H1 (cell line): ENCODE measurements around the gene PNISR. TPM values are rescaled to one million over a fixed set of nuclear protein-coding genes. Genes with fewer than 3 reads are reported as not detected.

ENCODE experiments used
- CTCF ChIA-PET: fragments of 300-600 bp; sonication (Branson Sonifier 250); formaldehyde crosslinking; loops from one replicate; lab custom pipeline; 2021; ENCODE audit not compliant: partially characterized antibody; lab: Charles Lee
- POLR2A ChIA-PET: fragments of 300-600 bp; sonication (Branson Sonifier 250); formaldehyde crosslinking; loops from one replicate; lab custom pipeline; 2021; ENCODE audit warnings: inconsistent platforms; ENCODE audit not compliant: partially characterized antibody; lab: Charles Lee
- DNase-seq, 2 experiments: peaks; one replicate each; pipeline versions ENCODE4 v3.0.0 to v3.0.0-alpha.2; 2010 to 2022; ENCODE audit warnings: low spot score in 2 of 2, low read depth in 1 of 2, mixed read lengths in 1 of 2
- FAIRE-seq: peaks from 2 replicates; lab custom pipeline; 2011; peaks lifted over from hg19 to GRCh38; lab: Jason Lieb, UNC
- H2AFZ ChIP-seq: 2 replicates; pipeline ENCODE4 v1.8.1; 2012; ENCODE audit warnings: low read length, inconsistent platforms
- H2AK5ac ChIP-seq: 2 replicates; pipeline ENCODE4 v1.6.1; 2013; ENCODE audit warnings: low read depth, low read length
- H2BK120ac ChIP-seq: replicated peaks from 2 replicates; pipeline ENCODE3; 2013; ENCODE audit warnings: low read depth, low read length, inconsistent platforms
- H2BK12ac ChIP-seq: 2 replicates; pipeline ENCODE4 v1.6.1; 2013; ENCODE audit warnings: low read depth, low read length
- H2BK15ac ChIP-seq: 2 replicates; pipeline ENCODE4 v1.6.1; 2013; ENCODE audit warnings: low read length
- H2BK20ac ChIP-seq: 2 replicates; pipeline ENCODE4 v1.6.1; 2013; ENCODE audit warnings: low read length
- H2BK5ac ChIP-seq: 2 replicates; pipeline ENCODE4 v1.6.1; 2013; ENCODE audit warnings: low read depth, low read length
- H3K14ac ChIP-seq: 2 replicates; pipeline ENCODE4 v1.6.1; 2013; ENCODE audit warnings: inconsistent platforms; ENCODE audit not compliant: insufficient read length
- H3K18ac ChIP-seq: 2 replicates; pipeline ENCODE4 v1.6.1; 2013; ENCODE audit warnings: low read length; ENCODE audit errors: extremely low read depth
- H3K23ac ChIP-seq: 2 replicates; pipeline ENCODE4 v1.6.1; 2013; ENCODE audit warnings: inconsistent platforms; ENCODE audit not compliant: insufficient read length
- H3K23me2 ChIP-seq: 2 replicates; pipeline ENCODE4 v1.6.1; 2013; ENCODE audit warnings: low read depth, low read length
- H3K27ac ChIP-seq: 2 replicates; pipeline ENCODE4 v1.6.1; 2011; ENCODE audit warnings: low read depth, low read length, inconsistent platforms
- H3K27me3 ChIP-seq, 4 experiments: replicated peaks in 1 of 4; 1 replicate in 1 of 4; 2 replicates in 3 of 4; pipeline versions ENCODE4 v1.6.1 to v1.8.1; 2011 to 2013; ENCODE audit warnings: low read length in 3 of 4, mild to moderate bottlenecking in 3 of 4, inconsistent platforms in 2 of 4, mixed read lengths in 2 of 4, moderate library complexity in 1 of 4; ENCODE audit not compliant: control insufficient read depth in 3 of 4, insufficient read depth in 3 of 4; ENCODE audit errors: extremely low read depth in 1 of 4
- H3K36me3 ChIP-seq, 4 experiments: 2 replicates each; pipeline versions ENCODE4 v1.6.1 to v1.8.1; 2011 to 2013; ENCODE audit warnings: mild to moderate bottlenecking in 4 of 4, low read length in 3 of 4, moderate library complexity in 2 of 4, control low read depth in 1 of 4, inconsistent platforms in 1 of 4; ENCODE audit not compliant: insufficient read depth in 4 of 4, control insufficient read depth in 2 of 4
- H3K4ac ChIP-seq: replicated peaks from 2 replicates; pipeline ENCODE3; 2013; ENCODE audit warnings: low read length, low read depth, mixed read lengths, inconsistent platforms; ENCODE audit not compliant: insufficient read length
- H3K4me1 ChIP-seq, 4 experiments: replicated peaks in 1 of 4; 1 replicate in 1 of 4; 2 replicates in 3 of 4; pipeline versions ENCODE4 v1.6.1 to v1.8.1; 2011 to 2013; ENCODE audit warnings: low read length in 3 of 4, inconsistent platforms in 2 of 4, mixed read lengths in 1 of 4; ENCODE audit not compliant: insufficient read depth in 4 of 4, control insufficient read depth in 3 of 4
- H3K4me2 ChIP-seq, 2 experiments: 2 replicates each; pipeline versions ENCODE4 v1.6.1 to v1.8.1; 2011 to 2013; ENCODE audit warnings: low read depth in 2 of 2, low read length in 2 of 2, control low read depth in 1 of 2, inconsistent platforms in 1 of 2, mild to moderate bottlenecking in 1 of 2; ENCODE audit not compliant: insufficient read depth in 1 of 2
- H3K4me3 ChIP-seq, 4 experiments: fragments of 200-600, 300-600 bp in 1 of 4; sonication (generic), shearing (Covaris generic), sonication (Bioruptor Twin) in 1 of 4; 2 replicates each; pipeline versions ENCODE4 v1.5.1 to v1.8.1; 2011 to 2016; ENCODE audit warnings: low read length in 4 of 4, low read depth in 3 of 4, control low read depth in 2 of 4, inconsistent platforms in 2 of 4, mild to moderate bottlenecking in 2 of 4, mixed read lengths in 1 of 4, moderate library complexity in 1 of 4; ENCODE audit not compliant: insufficient read depth in 2 of 4; ENCODE audit errors: extremely low read depth in 1 of 4
- H3K56ac ChIP-seq: replicated peaks from 2 replicates; pipeline ENCODE3; 2013; ENCODE audit warnings: low read depth, mild to moderate bottlenecking, mixed read lengths, low read length, inconsistent platforms; ENCODE audit not compliant: insufficient read length
- H3K79me1 ChIP-seq: 2 replicates; pipeline ENCODE4 v1.6.1; 2013; ENCODE audit warnings: low read depth, low read length, control low read depth
- H3K79me2 ChIP-seq, 2 experiments: 2 replicates each; pipeline versions ENCODE4 v1.6.1 to v1.8.1; 2012 to 2013; ENCODE audit warnings: low read length in 2 of 2, mild to moderate bottlenecking in 2 of 2, inconsistent platforms in 1 of 2; ENCODE audit not compliant: insufficient read depth in 2 of 2, control insufficient read depth in 1 of 2
- H3K9ac ChIP-seq, 4 experiments: replicated peaks in 1 of 4; 1 replicate in 1 of 4; 2 replicates in 3 of 4; pipeline versions ENCODE4 v1.6.1 to v1.8.1; 2011 to 2013; ENCODE audit warnings: low read depth in 3 of 4, low read length in 3 of 4, control low read depth in 2 of 4, mild to moderate bottlenecking in 2 of 4, moderate library complexity in 2 of 4, inconsistent platforms in 1 of 4; ENCODE audit errors: extremely low read depth in 1 of 4
- H3K9me3 ChIP-seq, 2 experiments: 2 replicates each; pipeline versions ENCODE4 v1.6.1 to v1.8.1; 2012 to 2013; ENCODE audit warnings: mild to moderate bottlenecking in 2 of 2, moderate library complexity in 2 of 2, control low read depth in 1 of 2, inconsistent platforms in 1 of 2, low read depth in 1 of 2, low read length in 1 of 2, mixed read lengths in 1 of 2; ENCODE audit not compliant: insufficient read depth in 2 of 2
- H4K20me1 ChIP-seq, 2 experiments: replicated peaks in 1 of 2; 2 replicates each; pipeline versions ENCODE3 to v1.8.1; 2011 to 2013; ENCODE audit warnings: inconsistent platforms in 2 of 2, low read length in 2 of 2, mild to moderate bottlenecking in 1 of 2; ENCODE audit not compliant: insufficient read depth in 2 of 2, control insufficient read depth in 1 of 2
- H4K5ac ChIP-seq: 2 replicates; pipeline ENCODE4 v1.6.1; 2013; ENCODE audit warnings: low read length, low read depth, mixed read lengths, inconsistent platforms; ENCODE audit not compliant: insufficient read length
- H4K8ac ChIP-seq: 2 replicates; pipeline ENCODE4 v1.8.0; 2013; ENCODE audit warnings: mild to moderate bottlenecking, moderate library complexity, low read length, inconsistent platforms; ENCODE audit not compliant: insufficient read depth; ENCODE audit errors: extremely low read depth
- H4K91ac ChIP-seq: replicated peaks from 2 replicates; pipeline ENCODE3; 2013; ENCODE audit warnings: low read length, mixed read lengths, inconsistent platforms; ENCODE audit not compliant: insufficient read length
- ASH2L ChIP-seq: fragments of 200-600, 300-600 bp; sonication (generic); IDR thresholded peaks from one replicate; pipeline ENCODE4 v1.7.1; 2017; ENCODE audit warnings: low read length
- CEBPB ChIP-seq: IDR thresholded peaks from 2 replicates; pipeline ENCODE4 v1.6.1; 2012; ENCODE audit warnings: low read depth, low read length
- CREB1 ChIP-seq: IDR thresholded peaks from 2 replicates; pipeline ENCODE4 v1.6.1; 2012; ENCODE audit warnings: inconsistent platforms
- CTCF ChIP-seq, 3 experiments: IDR thresholded peaks; 1 replicate in 2 of 3; 2 replicates in 1 of 3; pipeline versions ENCODE4 v1.5.1 to v1.6.1; 2011; ENCODE audit warnings: low read length in 3 of 3, mild to moderate bottlenecking in 3 of 3, inconsistent platforms in 2 of 3, low read depth in 1 of 3, moderate library complexity in 1 of 3; ENCODE audit not compliant: insufficient read depth in 1 of 3; ENCODE audit errors: control extremely low read depth in 1 of 3
- JUN ChIP-seq: IDR thresholded peaks from 2 replicates; pipeline ENCODE4 v1.6.1; 2011; ENCODE audit warnings: low read depth, mild to moderate bottlenecking, improper control_type of control experiment, low read length
- MAFK ChIP-seq: IDR thresholded peaks from 2 replicates; pipeline ENCODE4 v1.6.1; 2012; ENCODE audit warnings: low read depth, mild to moderate bottlenecking, improper control_type of control experiment, low read length
- RNF2 ChIP-seq: fragments of 200-900, 300-1000 bp; sonication (generic); IDR thresholded peaks from 2 replicates; pipeline ENCODE4 v1.7.1; 2016; ENCODE audit warnings: borderline replicate concordance, low read depth, mild to moderate bottlenecking, antibody characterized with exemption, low read length; ENCODE audit not compliant: poor library complexity, severe bottlenecking; ENCODE audit errors: missing control alignments
- SP2 ChIP-seq: IDR thresholded peaks from 2 replicates; pipeline ENCODE4 v1.6.1; 2012; ENCODE audit warnings: mild to moderate bottlenecking, low read length, inconsistent platforms
- SUZ12 ChIP-seq: fragments of 200-600 bp; sonication (generic); IDR thresholded peaks from 2 replicates; pipeline ENCODE4 v1.6.1; 2012; ENCODE audit warnings: mild to moderate bottlenecking, inconsistent platforms, low read length, moderate library complexity, mixed read lengths
- TAF1 ChIP-seq: IDR thresholded peaks from 2 replicates; pipeline ENCODE4 v1.6.1; 2011; ENCODE audit warnings: mild to moderate bottlenecking, low read depth, low read length
- TBP ChIP-seq: IDR thresholded peaks from 2 replicates; pipeline ENCODE4 v1.6.1; 2011; ENCODE audit warnings: low read depth, low read length, improper control_type of control experiment
- WGBS, 2 experiments: shearing (Covaris generic) in 1 of 2; methylation state at CpG; one replicate each; pipeline versions ENCODE4 v1.1.6 to v1.1.7; 2013 to 2015; ENCODE audit warnings: low lambda C conversion rate in 2 of 2, mixed read lengths in 2 of 2, inconsistent platforms in 1 of 2, low coverage in 1 of 2, missing lambda C conversion rate in 1 of 2; ENCODE audit not compliant: insufficient replicate concordance in 2 of 2, insufficient coverage in 1 of 2, insufficient read length in 1 of 2; ENCODE audit errors: extremely low coverage in 1 of 2, missing lambda C conversion rate in 1 of 2; 5-methylcytosine and 5-hydroxymethylcytosine counted together
- polyA plus RNA-seq, 7 experiments: library from polyadenylated mRNA; depleted of rRNA in 3 of 7; stranded (reverse) in 5 of 7; unstranded in 2 of 7; fragments of >200 nt in 5 of 7; fragments of 200-250 nt in 2 of 7; gene quantifications; 1 replicate in 5 of 7; 2 replicates in 1 of 7; 4 replicates in 1 of 7; pipeline versions ENCODE4 v1.2.1 to v1.2.3, GENCODE V29; 2011 to 2013; ENCODE audit warnings: missing spikeins in 2 of 7, mixed read lengths in 2 of 7
- total RNA-seq: library from RNA; stranded (reverse); fragmentation: NEBNext Ultra II Directional; extraction: Animal tissue kit (Norgen Biotek cat#: 25700); gene quantifications from 2 replicates; pipeline ENCODE4 v1.2.1, GENCODE V29; 2021

Gene PNISR
- total and polyA plus RNA-seq, 2 of the 8 experiments (the other 6 are each of a cell fraction or from before 2014, with no cell fraction given): 41.1 to 134 TPM

GRCh38 chr6:99402448-99402847, 22.7 kb downstream of the PNISR start:
- WGBS, 2 experiments: 92% methylated on average over 5 of the region's 5 CpGs; no CpG with 5 or more reads in 1 of the 2 experiments
- no peak overlapping the region for H2BK12ac ChIP-seq
- H4K8ac ChIP-seq: no peak overlapping the region
- H4K5ac ChIP-seq: no peak overlapping the region
- no peak overlapping the region for H3K56ac ChIP-seq
- no peak overlapping the region for H3K4me2 ChIP-seq
- no peaks in the 10 kb centered on the region for H4K20me1 ChIP-seq
- H2BK5ac ChIP-seq: no peak overlapping the region
- no peak overlapping the region for H3K23ac ChIP-seq
- DNase-seq (no peak), FAIRE-seq (no peak)
- H3K9ac ChIP-seq: no peak overlapping the region
- no peaks in the 10 kb centered on the region for H3K27me3 ChIP-seq
- TF ChIP-seq ASH2L (no peak), CTCF (IDR thresholded peaks at IDR 0.05; ENCODE audit: control extremely low read depth in 1 of 3, insufficient read depth in 1 of 3, low read depth in 1 of 3, low read length in 3 of 3) (no peak), RNF2 (no peak), SUZ12 (no peak), JUN (no peak), SP2 (no peak), TAF1 (no peak), MAFK (no peak), CREB1 (no peak), TBP (no peak), CEBPB (no peak)
- H2BK15ac ChIP-seq: no peak overlapping the region
- ChIA-PET POLR2A (interaction anchor here (1.0 to 3.7 kb wide), 5 partner anchors 8 to 23 kb away, joined by 3 to 32 read pairs (median 5); partner anchors contain the start of genes COQ3 and PNISR), CTCF (interaction anchor here (0.6 to 4.3 kb wide), 7 partner anchors 15 to 76 kb away, joined by 3 to 17 read pairs (median 4); no protein-coding TSS in a partner anchor)
- no peak overlapping the region for H3K4me3 ChIP-seq
- no peak overlapping the region for H3K4ac ChIP-seq
- H3K4me1 ChIP-seq: no peaks in the 10 kb centered on the region
- H3K23me2 ChIP-seq: no peaks in the 10 kb centered on the region
- no peaks in the 10 kb centered on the region for H3K79me2 ChIP-seq
- H3K18ac ChIP-seq: no peak overlapping the region
- H2BK120ac ChIP-seq: no peak overlapping the region
- no peak overlapping the region for H4K91ac ChIP-seq
- no peaks in the 10 kb centered on the region for H3K9me3 ChIP-seq
- no peak overlapping the region for H3K27ac ChIP-seq
- H2AK5ac ChIP-seq: no peak overlapping the region
- no peaks in the 10 kb centered on the region for H3K79me1 ChIP-seq
- H3K36me3 ChIP-seq: peaks cover 20 to 96% (median 61%) of the 10 kb centered on the region in 4 experiments
- no peak overlapping the region for H2AFZ ChIP-seq
- no peak overlapping the region for H3K14ac ChIP-seq
- no peak overlapping the region for H2BK20ac ChIP-seq
